ENCODE measurements around the gene PTPN9. TPM values are rescaled to one million over a fixed set of nuclear protein-coding genes. Genes with fewer than 3 reads are reported as not detected.
"Not testable (repeated sequence)": the region's sequence is repeated elsewhere in the genome, so short reads cannot be mapped to it uniquely, and the experiment has no call there.

Gene PTPN9
- total RNA-seq, 2 experiments from 2014 or later = 41.4 to 41.6 TPM

DNA sequence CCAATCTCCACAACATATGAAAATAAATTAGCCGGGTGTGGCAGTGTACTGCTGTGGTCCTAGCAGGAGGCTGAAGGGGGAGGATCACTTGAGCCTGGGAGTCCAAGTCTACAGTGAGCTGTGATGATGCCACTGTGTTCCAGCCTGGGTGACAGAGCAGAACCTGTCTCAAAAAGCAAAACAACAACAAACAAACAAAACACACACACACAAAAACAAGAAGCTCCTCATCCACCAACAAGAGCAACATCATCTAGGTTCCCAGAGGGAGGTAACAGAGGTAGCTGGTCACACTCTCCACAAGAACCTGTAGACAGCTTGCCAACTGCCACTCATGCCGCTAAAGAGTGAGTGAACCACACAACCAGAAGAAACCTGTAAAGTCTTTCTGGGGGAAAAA, 34.8 kb downstream of the PTPN9 start:
- ChIA-PET CTCF (interaction anchor here (1.8 kb wide), 1 partner anchor 35 kb away, joined by 5 read pairs; the partner anchor contains the start of gene PTPN9), POLR2A (interaction anchor here (1.0 to 2.0 kb wide), 3 partner anchors 12 to 96 kb away, joined by 3 to 5 read pairs (median 3); partner anchors contain the start of gene IMP3)
- no peaks in the 10 kb centered on the region for H3K9me3 Mint-ChIP-seq
- no peak overlapping the region for H3K27ac Mint-ChIP-seq
- no peaks in the 10 kb centered on the region for H3K27me3 Mint-ChIP-seq
- peaks cover 20% of the 10 kb centered on the region for H3K36me3 Mint-ChIP-seq (ENCODE audit: low read depth)
- no peak overlapping the region for H3K4me3 Mint-ChIP-seq
- H3K4me1 Mint-ChIP-seq = peaks cover 9% of the 10 kb centered on the region
- no peak for DNase-seq

GRCh38 chr15:75542949-75543545, 36.1 kb downstream of the PTPN9 start:
- H3K27me3 Mint-ChIP-seq, H3K4me1 Mint-ChIP-seq, H3K27ac Mint-ChIP-seq, DNase-seq, H3K9me3 Mint-ChIP-seq, H3K4me3 Mint-ChIP-seq: not testable (repeated sequence)
- POLR2A ChIA-PET = interaction anchor here (2.0 kb wide), 1 partner anchor 97 kb away, joined by 5 read pairs; the partner anchor contains the start of gene IMP3
- CTCF ChIA-PET = interaction anchor here (0.6 to 1.8 kb wide), 2 partner anchors 36 to 330 kb away, joined by 3 to 5 read pairs; partner anchors contain the start of gene PTPN9
- peaks cover 24% of the 10 kb centered on the region for H3K36me3 Mint-ChIP-seq (ENCODE audit: low read depth)

DNA sequence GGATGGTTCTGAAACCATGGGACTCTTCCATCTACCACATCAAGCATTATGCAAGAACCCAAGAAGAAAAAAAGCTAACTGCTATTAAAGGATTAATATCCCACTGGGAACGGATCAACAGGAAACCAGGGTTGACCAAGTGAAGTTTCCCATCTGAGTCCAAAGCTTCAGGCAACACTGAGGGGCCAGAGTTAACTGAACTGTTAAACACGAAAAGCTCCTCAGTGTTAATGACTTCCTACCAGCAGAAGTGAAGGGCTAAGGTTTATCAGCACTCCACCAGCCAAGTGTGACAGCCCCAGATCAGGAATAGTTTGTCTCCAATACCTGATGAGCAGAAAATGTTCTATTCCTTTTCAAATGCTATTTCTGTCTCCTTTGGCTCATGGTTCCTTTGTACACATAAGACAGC, 36.7 kb downstream of the PTPN9 start:
- Mint-ChIP-seq H3K36me3 (ENCODE audit: low read depth) (peaks cover 27% of the 10 kb centered on the region), H3K4me1 (peaks cover 9% of the 10 kb centered on the region), H3K27me3 (no peaks in the 10 kb centered on the region), H3K9me3 (no peaks in the 10 kb centered on the region), H3K27ac (no peak overlapping the region), H3K4me3 (no peak overlapping the region)
- CTCF ChIA-PET = no interaction called here
- DNase-seq = no peak
- POLR2A ChIA-PET = no interaction called here

- POLR2A ChIA-PET = no interaction called here
- Mint-ChIP-seq H3K4me3 (no peak overlapping the region), H3K4me1 (peaks cover 13% of the 10 kb centered on the region), H3K9me3 (no peaks in the 10 kb centered on the region), H3K27me3 (no peaks in the 10 kb centered on the region), H3K27ac (no peak overlapping the region), H3K36me3 (ENCODE audit: low read depth) (peaks cover 23% of the 10 kb centered on the region)
- no peak for DNase-seq
- CTCF ChIA-PET = no interaction called here
These were observed 40.7 kb downstream of the PTPN9 start for GRCh38 chr15:75538376-75538775.

- ChIA-PET CTCF (interaction anchor here (0.7 kb wide), 1 partner anchor 1963 kb away, joined by 3 read pairs; no protein-coding TSS in a partner anchor), POLR2A (no interaction called here)
- DNase-seq = no peak
- no peaks in the 10 kb centered on the region for H3K9me3 Mint-ChIP-seq
- H3K4me1 Mint-ChIP-seq = peaks cover 13% of the 10 kb centered on the region
- H3K27me3 Mint-ChIP-seq = no peaks in the 10 kb centered on the region
- no peak overlapping the region for H3K27ac Mint-ChIP-seq
- no peak overlapping the region for H3K4me3 Mint-ChIP-seq
- H3K36me3 Mint-ChIP-seq (ENCODE audit: low read depth) = peaks cover 14% of the 10 kb centered on the region
These were observed 45.2 kb downstream of the PTPN9 start for GRCh38 chr15:75533945-75534344.

DNA sequence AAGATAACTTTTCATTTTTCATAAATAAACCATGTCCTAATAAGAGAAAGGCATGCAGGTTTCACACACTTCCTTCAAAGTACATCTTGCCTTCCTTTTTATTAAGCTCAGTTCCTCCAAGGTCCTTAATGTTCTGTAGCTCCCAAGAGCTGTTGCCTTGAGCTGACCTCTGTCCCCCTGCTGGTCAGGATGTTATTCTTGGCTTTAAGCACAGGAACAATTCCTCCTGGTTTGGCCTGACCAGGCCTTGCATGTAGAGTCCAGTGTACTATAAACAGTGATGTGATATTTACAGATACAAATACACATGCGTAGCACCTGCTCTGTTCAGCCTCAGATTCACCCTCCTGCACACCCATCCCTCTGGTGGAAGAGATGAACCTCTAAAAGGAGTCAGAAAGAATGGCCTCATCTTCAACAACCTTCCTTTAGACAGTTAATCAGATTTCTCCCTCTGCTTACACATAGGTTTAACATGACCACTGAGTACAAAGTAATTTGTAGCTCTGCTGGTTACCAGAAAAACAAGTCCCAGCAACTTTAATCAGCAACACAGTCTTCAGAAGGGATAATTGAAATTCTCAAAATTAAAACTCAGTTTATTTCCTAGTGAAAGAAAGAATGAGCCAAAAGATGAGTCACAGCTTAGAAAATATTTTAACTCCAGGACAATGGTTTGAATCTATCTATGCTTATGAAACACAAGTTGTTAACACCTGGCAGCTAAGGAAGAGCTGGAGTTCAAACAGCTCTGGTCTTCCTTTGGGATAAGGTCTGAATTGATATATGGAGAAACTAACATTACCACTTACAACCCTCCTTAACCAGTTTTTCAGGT, 46.5 kb downstream of the PTPN9 start:
- POLR2A ChIA-PET = interaction anchor here (0.5 to 1.4 kb wide), 2 partner anchors 33 to 69 kb away, joined by 3 read pairs; no protein-coding TSS in a partner anchor
- Mint-ChIP-seq H3K9me3 (no peaks in the 10 kb centered on the region), H3K4me1 (peaks cover 13% of the 10 kb centered on the region), H3K27ac (no peak overlapping the region), H3K4me3 (no peak overlapping the region), H3K36me3 (ENCODE audit: low read depth) (peaks cover 4% of the 10 kb centered on the region), H3K27me3 (no peaks in the 10 kb centered on the region)
- no peak for DNase-seq
- CTCF ChIA-PET = interaction anchor here (0.5 to 1.9 kb wide), 6 partner anchors 26 to 115 kb away, joined by 3 to 5 read pairs (median 3); partner anchors contain the start of genes IMP3 and SNX33

GRCh38 chr15:75531041-75531450, 48.1 kb downstream of the PTPN9 start:
- no peaks in the 10 kb centered on the region for H3K27me3 Mint-ChIP-seq

GRCh38 chr15:75530169-75530568, 48.9 kb downstream of the PTPN9 start:
- H3K9me3 Mint-ChIP-seq = no peaks in the 10 kb centered on the region
- no peak overlapping the region for H3K27ac Mint-ChIP-seq
- no peaks in the 10 kb centered on the region for H3K27me3 Mint-ChIP-seq
- peaks cover 15% of the 10 kb centered on the region for H3K36me3 Mint-ChIP-seq (ENCODE audit: low read depth)
- CTCF ChIA-PET = no interaction called here
- H3K4me1 Mint-ChIP-seq = peaks cover 13% of the 10 kb centered on the region
- no peak overlapping the region for H3K4me3 Mint-ChIP-seq
- DNase-seq = no peak
- POLR2A ChIA-PET = interaction anchor here (0.6 kb wide), 1 partner anchor 110 kb away, joined by 7 read pairs; the partner anchor contains the start of gene IMP3

More at GRCh38 chr15:75531041-75531450, 48.1 kb downstream of the PTPN9 start:
- DNase-seq = no peak
- Mint-ChIP-seq H3K36me3 (ENCODE audit: low read depth) (peaks cover 14% of the 10 kb centered on the region), H3K9me3 (no peaks in the 10 kb centered on the region), H3K4me1 (peaks cover 13% of the 10 kb centered on the region), H3K4me3 (no peak overlapping the region), H3K27ac (no peak overlapping the region)
- POLR2A ChIA-PET = no interaction called here
- CTCF ChIA-PET = interaction anchor here (1.9 kb wide), 1 partner anchor 110 kb away, joined by 5 read pairs; the partner anchor contains the start of gene IMP3

- not testable (repeated sequence) for H3K4me3 Mint-ChIP-seq, H3K27ac Mint-ChIP-seq, H3K27me3 Mint-ChIP-seq, DNase-seq, H3K4me1 Mint-ChIP-seq, H3K9me3 Mint-ChIP-seq
- peaks cover 38% of the 10 kb centered on the region for H3K36me3 Mint-ChIP-seq (ENCODE audit: low read depth)
- POLR2A ChIA-PET = interaction anchor here (0.6 to 1.0 kb wide), 2 partner anchors 101 to 102 kb away, joined by 3 to 4 read pairs; no protein-coding TSS in a partner anchor
- CTCF ChIA-PET = interaction anchor here (0.7 to 1.1 kb wide), 3 partner anchors 17 to 202 kb away, joined by 3 to 5 read pairs (median 4); no protein-coding TSS in a partner anchor
These were observed 53.4 kb downstream of the PTPN9 start for GRCh38 chr15:75525756-75526155.

- H3K27ac Mint-ChIP-seq = no peak overlapping the region
These were observed 56.1 kb downstream of the PTPN9 start for GRCh38 chr15:75523011-75523410.

GRCh38 chr15:75517233-75517632, 61.9 kb downstream of the PTPN9 start:
- no peak overlapping the region for H3K27ac Mint-ChIP-seq
- H3K36me3 Mint-ChIP-seq (ENCODE audit: low read depth) = peaks cover 49% of the 10 kb centered on the region
- H3K4me1 Mint-ChIP-seq = no peaks in the 10 kb centered on the region
- H3K27me3 Mint-ChIP-seq = no peaks in the 10 kb centered on the region
- CTCF ChIA-PET = interaction anchor here (0.7 to 1.1 kb wide), 2 partner anchors 8 to 986 kb away, joined by 3 to 4 read pairs; no protein-coding TSS in a partner anchor
- no peak for DNase-seq
- no peak overlapping the region for H3K4me3 Mint-ChIP-seq
- H3K9me3 Mint-ChIP-seq = no peaks in the 10 kb centered on the region
- POLR2A ChIA-PET = interaction anchor here (1.2 kb wide), 1 partner anchor 62 kb away, joined by 3 read pairs; no protein-coding TSS in a partner anchor

More at GRCh38 chr15:75523011-75523410, 56.1 kb downstream of the PTPN9 start:
- POLR2A ChIA-PET = no interaction called here
- H3K9me3 Mint-ChIP-seq = no peaks in the 10 kb centered on the region
- CTCF ChIA-PET = no interaction called here
- no peak overlapping the region for H3K4me3 Mint-ChIP-seq
- H3K36me3 Mint-ChIP-seq (ENCODE audit: low read depth) = peaks cover 52% of the 10 kb centered on the region
- H3K4me1 Mint-ChIP-seq = no peaks in the 10 kb centered on the region
- H3K27me3 Mint-ChIP-seq = no peaks in the 10 kb centered on the region
- no peak for DNase-seq

GRCh38 chr15:75508840-75509532, 70.1 kb downstream of the PTPN9 start:
- H3K9me3 Mint-ChIP-seq = no peaks in the 10 kb centered on the region
- POLR2A ChIA-PET = interaction anchor here (1.0 to 2.1 kb wide), 6 partner anchors 10 to 131 kb away, joined by 3 to 29 read pairs (median 5); partner anchors contain the start of genes IMP3, PTPN9 and SNUPN
- peaks cover 26% of the 10 kb centered on the region for H3K36me3 Mint-ChIP-seq (ENCODE audit: low read depth)
- DNase-seq = no peak
- H3K4me1 Mint-ChIP-seq = no peaks in the 10 kb centered on the region
- no peak overlapping the region for H3K4me3 Mint-ChIP-seq
- no peaks in the 10 kb centered on the region for H3K27me3 Mint-ChIP-seq
- CTCF ChIA-PET = interaction anchor here (0.7 to 2.8 kb wide), 17 partner anchors 9 to 177 kb away, joined by 3 to 46 read pairs (median 5); partner anchors contain the start of genes IMP3, SNUPN and SNX33
- no peak overlapping the region for H3K27ac Mint-ChIP-seq

Measured in activated CD4-positive, alpha-beta memory T cell treated with anti-CD3 and anti-CD28 coated beads, Interleukin-2, amount 10 ng/mL, durations not matched to agents 7 days and 5 days (primary cell).